MM.1S (cell line): ENCODE measurements around the gene RTCB.
"Not testable (repeated sequence)": the region's sequence is repeated elsewhere in the genome, so short reads cannot be mapped to it uniquely, and the experiment has no call there.

Experiments used
- DNase-seq: peaks from one replicate; pipeline ENCODE4 v3.0.0-alpha.2; 2015
- H2AFZ ChIP-seq: fragments of 300-600 bp; sonication (generic); 2 replicates; pipeline ENCODE4 v1.6.0; 2016; ENCODE audit warnings: antibody characterized with exemption, low read length
- H3F3A ChIP-seq: fragments of 300-600 bp; sonication (generic); 2 replicates; pipeline ENCODE4 v1.6.1; 2016; ENCODE audit warnings: mild to moderate bottlenecking, antibody characterized with exemption, low read length, moderate library complexity, mixed read lengths; ENCODE audit not compliant: insufficient read depth
- H3K27ac ChIP-seq: fragments of 300-600 bp; sonication (generic); 2 replicates; pipeline ENCODE4 v1.5.1; 2016; ENCODE audit warnings: mild to moderate bottlenecking, low read length
- H3K27me3 ChIP-seq: fragments of 300-600 bp; sonication (generic); replicated peaks from 2 replicates; pipeline ENCODE4 v1.6.0; 2016; ENCODE audit warnings: low read length; ENCODE audit not compliant: insufficient read depth
- H3K36me3 ChIP-seq: fragments of 300-600 bp; sonication (generic); replicated peaks from 2 replicates; pipeline ENCODE4 v1.6.1; 2016; ENCODE audit warnings: mild to moderate bottlenecking, low read length, mixed read lengths; ENCODE audit not compliant: insufficient read depth
- H3K4me1 ChIP-seq: fragments of 300-600 bp; sonication (generic); 2 replicates; pipeline ENCODE4 v1.6.1; 2016; ENCODE audit warnings: low read length, mixed read lengths
- H3K4me2 ChIP-seq: fragments of 300-600 bp; sonication (generic); 2 replicates; pipeline ENCODE4 v1.6.0; 2016; ENCODE audit warnings: low read depth, low read length
- H3K4me3 ChIP-seq: fragments of 300-600 bp; sonication (generic); 2 replicates; pipeline ENCODE4 v1.5.1; 2016; ENCODE audit warnings: low read length, mixed read lengths
- H3K79me2 ChIP-seq: fragments of 300-600 bp; sonication (generic); 2 replicates; pipeline ENCODE4 v1.6.1; 2016; ENCODE audit warnings: mixed run types, low read length, mixed read lengths
- H3K9ac ChIP-seq: fragments of 300-600 bp; sonication (generic); 2 replicates; pipeline ENCODE4 v1.6.1; 2016; ENCODE audit warnings: low read length, mixed read lengths
- H3K9me2 ChIP-seq: fragments of 300-600 bp; sonication (generic); replicated peaks from 2 replicates; pipeline ENCODE4 v1.6.1; 2016; ENCODE audit warnings: mild to moderate bottlenecking, low read length, mixed read lengths; ENCODE audit not compliant: insufficient read depth
- H3K9me3 ChIP-seq: fragments of 300-600 bp; sonication (generic); replicated peaks from 2 replicates; pipeline ENCODE4 v1.6.1; 2016; ENCODE audit warnings: mild to moderate bottlenecking, low read length, mixed read lengths; ENCODE audit not compliant: insufficient read depth
- H4K20me1 ChIP-seq: fragments of 300-600 bp; sonication (generic); 2 replicates; pipeline ENCODE4 v1.6.1; 2016; ENCODE audit warnings: mild to moderate bottlenecking, low read length, moderate library complexity, mixed read lengths; ENCODE audit not compliant: insufficient read depth
- EZH2 ChIP-seq: fragments of 300-600 bp; sonication (generic); optimal IDR thresholded peaks from 2 replicates; pipeline ENCODE3; 2017; ENCODE audit warnings: low read depth, mild to moderate bottlenecking, antibody characterized with exemption, low read length, mixed read lengths
- EZH2phosphoT487 ChIP-seq: fragments of 300-600 bp; sonication (generic); IDR thresholded peaks from 2 replicates; pipeline ENCODE4 v1.6.1; 2018; ENCODE audit warnings: antibody characterized with exemption, low read length
- TF ChIP-seq, protein P1 (sequence below): fragments of 300-600 bp; sonication (generic); IDR thresholded peaks from 2 replicates; pipeline ENCODE4 v1.5.1; 2016; ENCODE audit warnings: antibody characterized with exemption, low read length, mixed read lengths

Gene RTCB

DNA sequence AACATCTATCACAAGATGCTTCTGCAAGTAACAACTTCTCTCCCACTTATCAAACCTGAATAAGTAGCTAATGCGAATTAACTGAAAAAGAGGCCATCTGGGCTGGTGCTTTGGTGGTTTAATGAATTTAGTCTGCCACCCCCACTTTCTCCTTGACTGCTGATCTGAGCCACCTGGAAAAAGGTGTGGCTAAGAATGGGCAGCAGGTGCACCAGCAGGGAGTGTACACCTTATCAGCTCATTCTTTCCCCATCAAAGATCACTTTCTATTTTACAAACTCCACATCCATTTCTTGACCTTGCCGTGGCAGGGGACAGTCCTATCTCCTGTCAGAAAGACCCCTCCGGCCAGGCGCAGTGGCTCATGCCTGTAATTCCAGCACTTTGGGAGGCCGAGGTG lies 47.8 kb downstream of the RTCB start:
- H3K9me3 ChIP-seq, result no peaks in the 10 kb centered on the region
- H3K27me3 ChIP-seq, result no peaks in the 10 kb centered on the region
- no peak for TF ChIP-seq EZH2phosphoT487
- TF ChIP-seq, protein P1, sequence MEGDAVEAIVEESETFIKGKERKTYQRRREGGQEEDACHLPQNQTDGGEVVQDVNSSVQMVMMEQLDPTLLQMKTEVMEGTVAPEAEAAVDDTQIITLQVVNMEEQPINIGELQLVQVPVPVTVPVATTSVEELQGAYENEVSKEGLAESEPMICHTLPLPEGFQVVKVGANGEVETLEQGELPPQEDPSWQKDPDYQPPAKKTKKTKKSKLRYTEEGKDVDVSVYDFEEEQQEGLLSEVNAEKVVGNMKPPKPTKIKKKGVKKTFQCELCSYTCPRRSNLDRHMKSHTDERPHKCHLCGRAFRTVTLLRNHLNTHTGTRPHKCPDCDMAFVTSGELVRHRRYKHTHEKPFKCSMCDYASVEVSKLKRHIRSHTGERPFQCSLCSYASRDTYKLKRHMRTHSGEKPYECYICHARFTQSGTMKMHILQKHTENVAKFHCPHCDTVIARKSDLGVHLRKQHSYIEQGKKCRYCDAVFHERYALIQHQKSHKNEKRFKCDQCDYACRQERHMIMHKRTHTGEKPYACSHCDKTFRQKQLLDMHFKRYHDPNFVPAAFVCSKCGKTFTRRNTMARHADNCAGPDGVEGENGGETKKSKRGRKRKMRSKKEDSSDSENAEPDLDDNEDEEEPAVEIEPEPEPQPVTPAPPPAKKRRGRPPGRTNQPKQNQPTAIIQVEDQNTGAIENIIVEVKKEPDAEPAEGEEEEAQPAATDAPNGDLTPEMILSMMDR, result no peak
- TF ChIP-seq EZH2, result no peak
- H2AFZ ChIP-seq, result no peak overlapping the region
- no peak overlapping the region for H3K4me2 ChIP-seq
- no peak overlapping the region for H3K9ac ChIP-seq
- H3K4me1 ChIP-seq, result no peaks in the 10 kb centered on the region
- H3F3A ChIP-seq, result no peaks in the 10 kb centered on the region
- H4K20me1 ChIP-seq, result no peaks in the 10 kb centered on the region
- H3K9me2 ChIP-seq, result no peaks in the 10 kb centered on the region
- H3K79me2 ChIP-seq, result no peaks in the 10 kb centered on the region
- no peak for DNase-seq
- no peak overlapping the region for H3K4me3 ChIP-seq
- no peaks in the 10 kb centered on the region for H3K36me3 ChIP-seq
- H3K27ac ChIP-seq, result no peak overlapping the region

DNA sequence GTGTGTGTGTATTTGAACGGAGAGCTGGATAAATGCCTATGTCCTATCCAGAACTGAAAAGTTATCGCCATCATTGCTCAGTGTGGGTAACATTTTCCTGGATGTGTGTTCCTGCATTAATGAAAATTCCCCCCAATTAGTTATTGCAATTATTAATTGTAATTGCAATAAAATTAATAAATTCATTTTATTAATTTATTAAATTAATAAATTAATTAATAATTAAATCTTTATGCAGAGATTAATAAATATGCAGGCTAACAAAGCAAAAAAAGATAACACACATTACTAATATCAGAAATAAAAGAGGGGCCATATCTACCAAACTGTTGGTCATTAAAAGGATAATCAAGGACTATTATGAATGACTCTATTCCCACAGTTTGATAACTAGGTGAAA lies 50.8 kb downstream of the RTCB start:
- Histone ChIP-seq H3K9me2 (no peaks in the 10 kb centered on the region), H2AFZ (no peak overlapping the region), H3K79me2 (no peaks in the 10 kb centered on the region), H3K27me3 (no peaks in the 10 kb centered on the region), H3K4me2 (no peak overlapping the region), H3K4me1 (no peaks in the 10 kb centered on the region), H3K9me3 (no peaks in the 10 kb centered on the region), H3K27ac (no peak overlapping the region), H4K20me1 (no peaks in the 10 kb centered on the region), H3F3A (no peaks in the 10 kb centered on the region), H3K4me3 (no peak overlapping the region), H3K36me3 (no peaks in the 10 kb centered on the region), H3K9ac (no peak overlapping the region)
- TF ChIP-seq, protein P1, result no peak
- no peak for TF ChIP-seq EZH2
- no peak for TF ChIP-seq EZH2phosphoT487
- DNase-seq, result no peak

DNA sequence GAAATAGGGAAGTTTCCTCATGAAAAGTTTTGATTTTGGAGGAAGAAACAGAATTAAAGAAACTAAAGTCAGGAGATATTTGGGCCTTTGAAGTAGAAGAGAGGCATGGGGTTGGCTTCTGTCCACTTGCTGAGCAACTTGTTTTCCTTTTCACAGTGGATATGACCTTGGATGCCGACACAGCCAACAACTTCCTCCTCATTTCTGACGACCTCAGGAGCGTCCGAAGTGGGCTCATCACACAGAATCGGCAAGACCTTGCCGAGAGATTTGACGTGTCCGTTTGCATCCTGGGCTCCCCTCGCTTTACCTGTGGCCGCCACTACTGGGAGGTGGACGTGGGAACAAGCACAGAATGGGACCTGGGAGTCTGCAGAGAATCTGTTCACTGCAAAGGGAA lies 52.0 kb downstream of the RTCB start:
- not testable (repeated sequence) for H3K27ac ChIP-seq, H3K9ac ChIP-seq, H3K4me3 ChIP-seq, H2AFZ ChIP-seq, H3F3A ChIP-seq, H3K79me2 ChIP-seq, H3K9me3 ChIP-seq, DNase-seq, H4K20me1 ChIP-seq, H3K27me3 ChIP-seq, H3K4me2 ChIP-seq, H3K4me1 ChIP-seq, H3K9me2 ChIP-seq, H3K36me3 ChIP-seq

DNA sequence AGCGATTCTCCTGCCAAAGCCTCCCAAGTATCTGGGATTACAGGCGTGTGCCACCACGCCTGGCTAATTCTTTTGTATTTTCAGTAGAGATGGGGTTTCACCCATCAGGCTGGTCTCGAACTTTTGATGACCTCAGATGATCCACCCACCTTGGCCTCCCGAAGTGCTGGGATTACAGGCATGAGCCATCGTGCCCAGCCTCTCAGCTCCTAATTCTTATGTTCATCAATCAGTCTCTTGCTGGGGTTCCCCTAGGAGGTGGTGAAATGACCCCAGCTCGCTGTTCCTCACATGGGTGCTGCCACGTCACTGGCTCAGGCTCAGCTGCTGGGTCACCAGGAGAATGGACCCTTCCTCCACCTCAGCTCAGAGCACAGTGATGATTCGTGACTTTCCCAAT lies 54.5 kb downstream of the RTCB start, which contains the start of gene RFPL3:
Gene RFPL3 (plus strand): TSS at position 301 of the 400 bp plus-strand sequence. CDS start 205 bp downstream, outside the sequence.
- H3K27ac ChIP-seq, H3K27me3 ChIP-seq, H2AFZ ChIP-seq, H3K36me3 ChIP-seq, H3K4me1 ChIP-seq, H4K20me1 ChIP-seq, H3K9ac ChIP-seq, DNase-seq, H3F3A ChIP-seq, H3K4me2 ChIP-seq, H3K9me2 ChIP-seq, H3K79me2 ChIP-seq, H3K4me3 ChIP-seq, H3K9me3 ChIP-seq: not testable (repeated sequence)
